PFSK-1 (cell line): Measurements from ENCODE around the gene PRMT9.

Source experiments
- FOXP2 ChIP-seq: optimal IDR thresholded peaks from 2 replicates; pipeline ENCODE3; 2011; ENCODE audit warnings: borderline replicate concordance, control low read depth, inconsistent platforms; ENCODE audit not compliant: insufficient read depth; ENCODE audit errors: extremely low read length, extremely low read depth
- POLR2AphosphoS5 ChIP-seq: IDR thresholded peaks from 2 replicates; pipeline ENCODE4 v1.6.1; 2012; ENCODE audit warnings: low read depth, mild to moderate bottlenecking, control low read depth, low read length, moderate library complexity
- SIN3A ChIP-seq: IDR thresholded peaks from 2 replicates; pipeline ENCODE4 v1.6.1; 2012; ENCODE audit warnings: mild to moderate bottlenecking, low read length, moderate library complexity, borderline replicate concordance; ENCODE audit not compliant: insufficient read depth
- TAF1 ChIP-seq: IDR thresholded peaks from 2 replicates; pipeline ENCODE4 v1.6.1; 2012; ENCODE audit warnings: low read length, control low read depth, borderline replicate concordance; ENCODE audit not compliant: insufficient read depth
- TF ChIP-seq, protein P1 (sequence below), 2 experiments: IDR thresholded peaks; 2 replicates each; pipeline versions ENCODE4 v1.6.1 to v1.8.0; 2011 to 2012; ENCODE audit warnings: low read depth in 2 of 2, low read length in 2 of 2, control low read depth in 1 of 2, inconsistent platforms in 1 of 2, mild to moderate bottlenecking in 1 of 2, moderate library complexity in 1 of 2; ENCODE audit not compliant: insufficient read depth in 1 of 2

Gene PRMT9

DNA sequence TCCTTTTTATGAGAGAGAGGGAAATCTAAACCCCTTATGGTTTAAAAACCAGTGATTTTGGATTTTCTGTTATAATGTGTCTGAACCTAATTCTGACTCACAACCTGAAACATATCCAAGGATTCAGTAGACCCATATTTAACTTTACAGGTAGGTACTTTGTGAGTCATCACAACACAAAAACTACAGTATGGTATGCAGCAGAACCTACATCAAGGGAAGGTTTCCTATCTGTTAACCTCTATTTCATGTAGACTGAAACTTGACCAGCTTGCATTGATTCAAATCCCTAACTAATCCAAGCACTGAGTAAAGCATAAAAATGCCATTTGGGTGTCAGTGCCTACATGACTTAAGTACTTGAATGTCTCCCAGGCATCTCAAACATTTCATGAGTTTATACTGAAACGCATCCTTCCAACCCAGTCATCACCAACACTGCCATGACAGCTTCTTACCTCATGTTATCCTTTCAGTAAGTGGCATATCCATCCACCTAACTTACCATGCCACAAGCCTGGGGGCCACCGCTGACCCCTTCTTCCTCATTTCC lies 43.6 kb upstream of the PRMT9 start:
- TF ChIP-seq POLR2AphosphoS5 = no peak
- TF ChIP-seq TAF1 = no peak
- TF ChIP-seq, protein P1, sequence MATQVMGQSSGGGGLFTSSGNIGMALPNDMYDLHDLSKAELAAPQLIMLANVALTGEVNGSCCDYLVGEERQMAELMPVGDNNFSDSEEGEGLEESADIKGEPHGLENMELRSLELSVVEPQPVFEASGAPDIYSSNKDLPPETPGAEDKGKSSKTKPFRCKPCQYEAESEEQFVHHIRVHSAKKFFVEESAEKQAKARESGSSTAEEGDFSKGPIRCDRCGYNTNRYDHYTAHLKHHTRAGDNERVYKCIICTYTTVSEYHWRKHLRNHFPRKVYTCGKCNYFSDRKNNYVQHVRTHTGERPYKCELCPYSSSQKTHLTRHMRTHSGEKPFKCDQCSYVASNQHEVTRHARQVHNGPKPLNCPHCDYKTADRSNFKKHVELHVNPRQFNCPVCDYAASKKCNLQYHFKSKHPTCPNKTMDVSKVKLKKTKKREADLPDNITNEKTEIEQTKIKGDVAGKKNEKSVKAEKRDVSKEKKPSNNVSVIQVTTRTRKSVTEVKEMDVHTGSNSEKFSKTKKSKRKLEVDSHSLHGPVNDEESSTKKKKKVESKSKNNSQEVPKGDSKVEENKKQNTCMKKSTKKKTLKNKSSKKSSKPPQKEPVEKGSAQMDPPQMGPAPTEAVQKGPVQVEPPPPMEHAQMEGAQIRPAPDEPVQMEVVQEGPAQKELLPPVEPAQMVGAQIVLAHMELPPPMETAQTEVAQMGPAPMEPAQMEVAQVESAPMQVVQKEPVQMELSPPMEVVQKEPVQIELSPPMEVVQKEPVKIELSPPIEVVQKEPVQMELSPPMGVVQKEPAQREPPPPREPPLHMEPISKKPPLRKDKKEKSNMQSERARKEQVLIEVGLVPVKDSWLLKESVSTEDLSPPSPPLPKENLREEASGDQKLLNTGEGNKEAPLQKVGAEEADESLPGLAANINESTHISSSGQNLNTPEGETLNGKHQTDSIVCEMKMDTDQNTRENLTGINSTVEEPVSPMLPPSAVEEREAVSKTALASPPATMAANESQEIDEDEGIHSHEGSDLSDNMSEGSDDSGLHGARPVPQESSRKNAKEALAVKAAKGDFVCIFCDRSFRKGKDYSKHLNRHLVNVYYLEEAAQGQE (IDR thresholded peaks at IDR 0.05; ENCODE audit: insufficient read depth in 1 of 2, low read depth in 2 of 2, low read length in 2 of 2) = no peak
- no peak for TF ChIP-seq FOXP2
- no peak for TF ChIP-seq SIN3A

DNA sequence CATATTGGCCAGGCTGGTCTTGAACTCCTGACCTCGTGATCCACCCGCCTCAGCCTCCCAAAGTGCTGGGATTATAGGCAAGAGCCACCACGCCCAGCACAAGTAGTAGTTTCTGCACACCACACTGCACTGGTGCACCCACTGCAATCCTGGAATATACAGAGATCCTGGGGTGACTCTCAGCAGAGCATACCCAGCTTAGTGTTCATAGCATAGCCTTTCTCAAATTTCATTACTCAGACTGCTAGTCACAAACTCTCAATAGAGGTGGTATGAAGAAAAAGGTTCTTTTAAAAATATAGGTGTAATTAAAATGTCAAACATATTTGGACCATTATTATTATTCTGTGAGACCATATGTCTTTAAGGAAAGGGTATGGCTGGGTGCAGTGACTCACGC lies 41.7 kb upstream of the PRMT9 start:
- no peak for TF ChIP-seq POLR2AphosphoS5
- TF ChIP-seq, protein P1 (IDR thresholded peaks at IDR 0.05; ENCODE audit: insufficient read depth in 1 of 2, low read depth in 2 of 2, low read length in 2 of 2) = no peak
- no peak for TF ChIP-seq TAF1
- no peak for TF ChIP-seq SIN3A
- no peak for TF ChIP-seq FOXP2

DNA sequence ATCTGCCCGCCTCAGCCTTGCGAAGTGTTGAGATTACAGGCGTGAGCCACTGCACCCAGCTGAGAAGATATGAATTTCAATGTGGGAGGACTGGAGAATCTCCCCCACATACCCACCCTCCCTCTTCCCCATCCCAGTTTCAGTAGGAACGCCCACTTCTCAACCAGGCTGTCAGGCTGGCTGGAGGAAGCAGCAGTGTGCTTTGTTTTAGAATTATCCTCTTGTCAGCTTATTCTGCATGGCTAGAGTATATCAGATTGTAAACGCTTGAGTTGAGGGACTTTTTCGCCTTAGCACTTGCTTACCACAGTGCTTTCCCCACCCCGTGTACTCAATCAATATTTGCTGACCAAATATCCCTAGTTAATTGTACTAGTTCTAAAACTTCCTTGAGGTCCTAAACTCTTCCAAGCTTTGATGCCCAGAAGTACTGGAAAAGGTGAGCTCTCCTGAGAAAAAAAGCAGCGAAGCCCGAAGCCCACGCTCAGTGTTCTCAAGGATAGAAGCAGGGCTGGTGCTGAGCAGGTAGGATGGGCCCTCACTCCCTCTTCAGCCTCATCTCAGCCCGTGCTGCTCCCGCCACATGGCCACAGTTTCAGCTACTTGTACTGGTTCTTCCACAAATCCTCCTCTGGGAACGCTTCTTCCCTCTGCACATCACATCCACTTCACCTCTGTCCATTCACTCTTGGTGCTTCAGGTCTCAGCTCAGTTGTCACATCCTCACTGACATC lies 40.7 kb upstream of the PRMT9 start:
- TF ChIP-seq TAF1 (no peak), FOXP2 (no peak), POLR2AphosphoS5 (no peak), SIN3A (no peak)
- TF ChIP-seq, protein P1 (IDR thresholded peaks at IDR 0.05; ENCODE audit: insufficient read depth in 1 of 2, low read depth in 2 of 2, low read length in 2 of 2) = no peak

DNA sequence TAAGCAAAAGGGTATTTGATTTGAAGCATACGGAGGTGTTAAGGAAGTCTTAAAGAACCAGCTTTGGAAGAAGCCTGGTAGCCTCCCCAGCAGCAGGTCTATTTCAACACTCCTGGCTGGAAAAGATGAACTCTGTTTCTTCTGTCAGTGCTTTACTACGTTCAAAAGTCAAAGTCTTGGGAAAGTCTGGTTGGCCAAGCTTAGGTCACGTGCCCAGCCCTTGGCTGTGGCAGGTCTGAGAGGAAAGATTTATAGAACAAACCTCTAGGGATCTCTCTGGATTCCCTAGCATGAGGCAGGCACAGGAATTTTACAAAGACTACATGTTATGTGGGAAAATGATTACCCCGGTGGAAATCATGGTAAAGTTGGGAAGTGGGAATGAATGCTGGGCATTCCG lies 39.4 kb upstream of the PRMT9 start:
- TF ChIP-seq FOXP2 = no peak
- TF ChIP-seq POLR2AphosphoS5 = no peak
- TF ChIP-seq, protein P1 (IDR thresholded peaks at IDR 0.05; ENCODE audit: insufficient read depth in 1 of 2, low read depth in 2 of 2, low read length in 2 of 2) = no peak
- no peak for TF ChIP-seq SIN3A
- no peak for TF ChIP-seq TAF1
